ENCODE measurements around the gene CEPT1. TPM values are rescaled to one million over a fixed set of nuclear protein-coding genes. Genes with fewer than 3 reads are reported as not detected.

CEPT1 gene
- total and polyA plus RNA-seq, 7 donors = 6.7 to 13.7 (median 10.0) TPM

- WGBS, 3 donors = 13 to 32% (median 27%) methylated on average over 2 of the region's 2 CpGs
- no peak for TF ChIP-seq CTCF (IDR thresholded peaks at IDR 0.05)
- DNase-seq = no peak
- Histone ChIP-seq H3K27me3 (ENCODE audit: insufficient read depth in 3 of 3, low read length in 2 of 3) (no peaks in the 10 kb centered on the region), H3K4me3 (no peak overlapping the region), H3K4me1 (no peaks in the 10 kb centered on the region), H3K9me3 (no peaks in the 10 kb centered on the region), H3K36me3 (ENCODE audit: insufficient read depth in 1 of 2, low read depth in 1 of 2) (no peaks in the 10 kb centered on the region), H3K27ac (no peak overlapping the region)
- no peak for ATAC-seq
- intact Hi-C loops (cut with DNase I) = loop anchor here in 1 of 2 donors (10.0 kb wide), 2 partner anchors 164 to 554 kb away; no protein-coding TSS in a partner anchor
Observed at GRCh38 chr1:111221276-111221632, 81.2 kb downstream of the CEPT1 start.

GRCh38 chr1:111221633-111222291 is 81.7 kb downstream of the CEPT1 start:
- WGBS, 3 donors = 61 to 73% (median 71%) methylated on average over 5 of the region's 5 CpGs
- ATAC-seq = no peak
- no peak for TF ChIP-seq CTCF (IDR thresholded peaks at IDR 0.05)
- H3K27me3 ChIP-seq (ENCODE audit: insufficient read depth in 3 of 3, low read length in 2 of 3) = no peaks in the 10 kb centered on the region
- H3K4me3 ChIP-seq = no peak overlapping the region
- H3K9me3 ChIP-seq = no peaks in the 10 kb centered on the region
- no peaks in the 10 kb centered on the region for H3K4me1 ChIP-seq
- H3K36me3 ChIP-seq (ENCODE audit: insufficient read depth in 1 of 2, low read depth in 1 of 2) = no peaks in the 10 kb centered on the region
- H3K27ac ChIP-seq = no peak overlapping the region
- no peak for DNase-seq
- intact Hi-C loops (cut with DNase I) = loop anchor here (2.0 to 10.0 kb wide), 4 partner anchors 113 to 553 kb away; no protein-coding TSS in a partner anchor

GRCh38 chr1:111222308-111223125 is 82.5 kb downstream of the CEPT1 start:
- ATAC-seq (peak in 3 of 4 donors; percentile 61 to 80 (median 75)), DNase-seq (peak; percentile 70 to 73)
- no peak overlapping the region for H3K27ac ChIP-seq
- H3K4me1 ChIP-seq = no peaks in the 10 kb centered on the region
- no peaks in the 10 kb centered on the region for H3K27me3 ChIP-seq (ENCODE audit: insufficient read depth in 3 of 3, low read length in 2 of 3)
- H3K9me3 ChIP-seq = no peaks in the 10 kb centered on the region
- no peak overlapping the region for H3K4me3 ChIP-seq
- 27 to 28% (median 28%) methylated on average over 10 of the region's 10 CpGs for WGBS, 3 donors
- intact Hi-C loops (cut with DNase I) = loop anchor here (2.0 to 10.0 kb wide), 4 partner anchors 112 to 552 kb away; no protein-coding TSS in a partner anchor
- no peaks in the 10 kb centered on the region for H3K36me3 ChIP-seq (ENCODE audit: insufficient read depth in 1 of 2, low read depth in 1 of 2)
- peak; percentile 69 for TF ChIP-seq CTCF (IDR thresholded peaks at IDR 0.05)

- no peak for DNase-seq
- H3K4me1 ChIP-seq = no peaks in the 10 kb centered on the region
- H3K4me3 ChIP-seq = no peak overlapping the region
- H3K27me3 ChIP-seq (ENCODE audit: insufficient read depth in 3 of 3, low read length in 2 of 3) = no peaks in the 10 kb centered on the region
- no peaks in the 10 kb centered on the region for H3K36me3 ChIP-seq (ENCODE audit: insufficient read depth in 1 of 2, low read depth in 1 of 2)
- H3K9me3 ChIP-seq = no peaks in the 10 kb centered on the region
- intact Hi-C loops (cut with DNase I) = loop anchor here (2.0 to 10.0 kb wide), 4 partner anchors 112 to 552 kb away; no protein-coding TSS in a partner anchor
- no peak for TF ChIP-seq CTCF (IDR thresholded peaks at IDR 0.05)
- no peak for ATAC-seq
- WGBS, 3 donors = 79 to 84% (median 82%) methylated on average over 6 of the region's 6 CpGs
- H3K27ac ChIP-seq = no peak overlapping the region
Observed at GRCh38 chr1:111223126-111223685, 83.2 kb downstream of the CEPT1 start.
